ENCODE data around the gene EEF1A2.

EEF1A2 gene

GRCh38 chr20:63498960-63499337 lies at the start of gene EEF1A2:
Gene EEF1A2, minus strand, starts transcription at chr20:63499083. Its CDS starts 1,320 bp downstream, at chr20:63497763.
- TF ChIP-seq, protein P1, sequence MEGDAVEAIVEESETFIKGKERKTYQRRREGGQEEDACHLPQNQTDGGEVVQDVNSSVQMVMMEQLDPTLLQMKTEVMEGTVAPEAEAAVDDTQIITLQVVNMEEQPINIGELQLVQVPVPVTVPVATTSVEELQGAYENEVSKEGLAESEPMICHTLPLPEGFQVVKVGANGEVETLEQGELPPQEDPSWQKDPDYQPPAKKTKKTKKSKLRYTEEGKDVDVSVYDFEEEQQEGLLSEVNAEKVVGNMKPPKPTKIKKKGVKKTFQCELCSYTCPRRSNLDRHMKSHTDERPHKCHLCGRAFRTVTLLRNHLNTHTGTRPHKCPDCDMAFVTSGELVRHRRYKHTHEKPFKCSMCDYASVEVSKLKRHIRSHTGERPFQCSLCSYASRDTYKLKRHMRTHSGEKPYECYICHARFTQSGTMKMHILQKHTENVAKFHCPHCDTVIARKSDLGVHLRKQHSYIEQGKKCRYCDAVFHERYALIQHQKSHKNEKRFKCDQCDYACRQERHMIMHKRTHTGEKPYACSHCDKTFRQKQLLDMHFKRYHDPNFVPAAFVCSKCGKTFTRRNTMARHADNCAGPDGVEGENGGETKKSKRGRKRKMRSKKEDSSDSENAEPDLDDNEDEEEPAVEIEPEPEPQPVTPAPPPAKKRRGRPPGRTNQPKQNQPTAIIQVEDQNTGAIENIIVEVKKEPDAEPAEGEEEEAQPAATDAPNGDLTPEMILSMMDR (conservative IDR thresholded peaks at IDR 0.05; ENCODE audit: low read depth, low read length) = no peak
- no peak for DNase-seq (ENCODE audit: low read depth)
- H3K4me3 ChIP-seq (ENCODE audit: low read depth, low read length) = no peak within 1 kb of the TSS

DNA sequence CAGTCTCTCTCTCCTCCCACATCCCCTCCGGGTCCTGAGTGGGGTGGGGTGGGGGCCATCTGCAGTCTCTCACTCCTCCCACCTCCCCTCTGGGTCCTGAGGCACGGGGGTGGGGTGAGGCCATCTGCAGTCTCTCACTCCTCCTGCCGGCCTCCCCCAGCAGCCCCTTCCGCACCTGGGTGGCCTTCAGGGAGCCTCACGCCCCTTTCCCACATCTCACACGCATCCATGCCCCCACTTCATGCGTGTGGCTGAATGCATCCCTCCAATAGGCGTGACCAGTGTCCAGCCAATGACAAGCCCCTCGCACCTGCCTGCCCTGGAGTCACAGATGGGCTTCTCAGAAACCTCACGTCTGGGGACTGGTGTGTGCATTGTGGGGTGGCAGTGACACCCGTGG lies 49.7 kb upstream of the EEF1A2 start:
- DNase-seq (ENCODE audit: low read depth) = no peak
- TF ChIP-seq, protein P1 (conservative IDR thresholded peaks at IDR 0.05; ENCODE audit: low read depth, low read length) = no peak

GRCh38 chr20:63547725-63548480 lies 49.0 kb upstream of the EEF1A2 start, which contains the start of gene SRMS:
Gene SRMS, minus strand, starts transcription at chr20:63547749. Its CDS starts 286 bp downstream, at chr20:63547463.
- DNase-seq (ENCODE audit: low read depth) = no peak
- H3K4me3 ChIP-seq (ENCODE audit: low read depth, low read length) = no peak within 1 kb of the TSS
- TF ChIP-seq, protein P1 (conservative IDR thresholded peaks at IDR 0.05; ENCODE audit: low read depth, low read length) = no peak

More for the DNA sequence above, 49.7 kb upstream of the EEF1A2 start:
- H3K4me3 ChIP-seq (ENCODE audit: low read depth, low read length) = no peak overlapping the region

DNA sequence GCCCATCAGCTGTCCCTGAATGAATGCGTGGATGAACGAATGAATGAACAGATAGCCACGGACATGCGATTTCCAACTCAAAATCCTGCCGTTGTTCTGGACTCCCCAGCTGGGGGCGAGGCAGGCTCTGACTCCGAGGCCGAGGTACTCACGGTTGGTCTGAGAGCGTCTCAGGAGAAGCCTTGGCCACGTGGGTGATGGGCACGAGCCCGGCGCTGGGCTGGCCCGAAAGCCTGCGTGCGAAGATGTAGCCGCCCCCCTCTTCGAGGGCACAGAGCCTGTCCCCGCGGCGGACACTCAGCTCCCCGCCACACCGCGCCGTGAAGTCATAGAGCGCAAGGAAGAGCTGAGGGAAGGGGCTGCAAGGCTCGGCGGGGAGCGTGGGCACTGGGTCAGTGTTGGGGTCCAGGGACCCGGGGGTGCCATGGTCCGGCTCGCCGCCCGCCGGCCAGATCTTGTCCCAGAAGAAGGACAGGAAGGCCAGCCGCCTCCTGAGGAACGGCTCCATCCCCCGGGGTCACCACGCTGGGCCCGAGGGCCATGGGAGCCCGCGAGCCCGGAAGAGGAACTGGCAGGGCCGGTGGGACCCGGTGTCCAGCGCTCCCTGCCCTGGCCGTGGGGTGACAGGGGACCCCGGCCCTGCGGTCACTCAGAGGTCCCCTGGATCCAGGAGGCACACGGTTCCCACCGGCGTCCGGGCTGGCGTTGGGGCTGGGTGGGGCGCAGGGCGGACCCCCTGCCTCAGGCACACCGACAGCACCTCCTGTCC lies 48.3 kb upstream of the EEF1A2 start:
- TF ChIP-seq, protein P1 (conservative IDR thresholded peaks at IDR 0.05; ENCODE audit: low read depth, low read length) = no peak

DNA sequence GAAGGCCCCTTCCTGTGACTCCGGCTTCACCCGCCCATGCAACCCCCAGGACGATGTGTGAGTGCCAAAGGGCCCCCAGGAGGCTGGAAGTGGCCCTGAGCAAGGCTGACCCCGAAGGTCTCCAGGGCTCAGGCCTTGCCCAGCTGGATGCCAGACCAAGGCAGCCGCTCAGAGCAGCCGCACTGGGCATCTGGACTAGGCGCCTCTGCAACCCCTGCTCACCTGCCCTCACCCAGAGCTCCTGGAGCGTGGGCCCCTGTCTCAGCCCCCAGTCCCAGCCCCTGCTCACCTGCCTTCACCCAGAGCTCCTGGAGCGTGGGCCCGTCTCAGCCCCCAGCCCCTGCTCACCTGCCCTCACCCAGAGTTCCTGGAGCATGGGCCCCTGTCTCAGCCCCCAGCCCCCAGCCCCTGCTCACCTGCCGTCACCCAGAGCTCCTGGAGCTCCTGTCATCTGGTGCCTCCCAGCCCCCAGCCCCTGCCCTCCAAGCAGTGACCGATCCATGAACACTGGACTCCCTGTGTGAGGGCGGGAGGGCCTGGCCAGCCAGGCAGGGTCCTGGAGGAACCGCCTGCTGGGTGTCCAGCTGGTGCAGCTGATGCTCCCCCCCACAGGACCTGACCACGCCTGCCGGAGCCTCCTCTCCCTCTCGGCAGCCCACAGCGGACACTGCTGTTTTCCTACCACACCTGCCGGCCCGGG lies 47.5 kb upstream of the EEF1A2 start:
- H3K4me3 ChIP-seq (ENCODE audit: low read depth, low read length) = no peak overlapping the region
- DNase-seq (ENCODE audit: low read depth) = no peak
- TF ChIP-seq, protein P1 (conservative IDR thresholded peaks at IDR 0.05; ENCODE audit: low read depth, low read length) = no peak

More for the DNA sequence above, 48.3 kb upstream of the EEF1A2 start:
- no peak overlapping the region for H3K4me3 ChIP-seq (ENCODE audit: low read depth, low read length)
- DNase-seq (ENCODE audit: low read depth) = no peak

DNA sequence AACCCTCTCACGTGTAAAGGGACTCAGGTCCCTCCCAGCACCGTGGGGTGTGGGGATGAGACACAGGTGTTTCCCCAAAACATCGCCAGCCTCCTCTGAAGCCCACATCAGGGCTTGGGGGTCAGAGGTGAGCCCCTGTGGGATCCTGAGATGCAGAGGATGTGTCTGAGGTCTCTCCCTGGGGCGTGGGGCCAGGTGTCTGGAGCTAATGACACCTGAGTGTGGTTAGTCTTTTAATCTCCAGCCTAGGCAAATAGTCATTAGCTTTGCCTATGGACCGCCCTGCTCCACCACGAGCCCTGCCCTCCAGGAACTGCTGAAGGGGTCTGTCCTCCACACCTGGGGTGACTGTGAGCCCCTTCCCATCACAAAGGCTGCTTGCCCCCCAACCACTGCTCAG lies 46.9 kb upstream of the EEF1A2 start:
- DNase-seq (ENCODE audit: low read depth) = no peak
- TF ChIP-seq, protein P1 (conservative IDR thresholded peaks at IDR 0.05; ENCODE audit: low read depth, low read length) = no peak

More for the DNA sequence above, 46.9 kb upstream of the EEF1A2 start:
- H3K4me3 ChIP-seq (ENCODE audit: low read depth, low read length) = no peak overlapping the region

Measured in choroid plexus epithelial cell (primary cell).